CD4-positive, alpha-beta T cell treated with Interleukin-6 for 4 hours (primary cell): Measurements from ENCODE around the gene TPRG1.

ENCODE experiments used
- DNase-seq: peaks from one replicate; pipeline ENCODE4 v3.0.0-alpha.2; 2020; ENCODE audit warnings: mixed read lengths

The TPRG1 gene

GRCh38 chr3:189286188-189286587 lies 114.4 kb downstream of the TPRG1 start:
- DNase-seq, result no peak

- DNase-seq, result no peak
Measured at GRCh38 chr3:189286916-189287315, 115.1 kb downstream of the TPRG1 start.

GRCh38 chr3:189288348-189289235 lies 116.8 kb downstream of the TPRG1 start:
- no peak for DNase-seq

- DNase-seq, result peak; percentile 15
Measured at GRCh38 chr3:189289251-189289650, 117.5 kb downstream of the TPRG1 start.

GRCh38 chr3:189292667-189293484 lies 121.1 kb downstream of the TPRG1 start:
- DNase-seq, result no peak

GRCh38 chr3:189294649-189295048 lies 122.9 kb downstream of the TPRG1 start:
- no peak for DNase-seq

GRCh38 chr3:189295089-189295488 lies 123.3 kb downstream of the TPRG1 start:
- no peak for DNase-seq

- DNase-seq, result no peak
Measured at GRCh38 chr3:189297932-189298331, 126.2 kb downstream of the TPRG1 start.

GRCh38 chr3:189298469-189299375 lies 127.0 kb downstream of the TPRG1 start:
- peak; percentile 10 for DNase-seq

GRCh38 chr3:189300345-189300744 lies 128.6 kb downstream of the TPRG1 start:
- no peak for DNase-seq

- DNase-seq, result no peak
Measured at GRCh38 chr3:189301479-189301878, 129.7 kb downstream of the TPRG1 start.

GRCh38 chr3:189303584-189303983 lies 131.8 kb downstream of the TPRG1 start:
- no peak for DNase-seq

- DNase-seq, result peak; percentile 32
Measured at GRCh38 chr3:189304465-189305351, 132.9 kb downstream of the TPRG1 start.

- DNase-seq, result no peak
Measured at GRCh38 chr3:189305412-189305811, 133.6 kb downstream of the TPRG1 start.

GRCh38 chr3:189307963-189308362 lies 136.2 kb downstream of the TPRG1 start:
- no peak for DNase-seq

GRCh38 chr3:189308608-189309007 lies 136.8 kb downstream of the TPRG1 start:
- no peak for DNase-seq

GRCh38 chr3:189309400-189309975 lies 137.7 kb downstream of the TPRG1 start:
- no peak for DNase-seq

- DNase-seq, result no peak
Measured at GRCh38 chr3:189311521-189311920, 139.8 kb downstream of the TPRG1 start.

GRCh38 chr3:189312866-189313265 lies 141.1 kb downstream of the TPRG1 start:
- DNase-seq, result no peak

GRCh38 chr3:189316296-189317019 lies 144.7 kb downstream of the TPRG1 start:
- DNase-seq, result no peak

GRCh38 chr3:189317911-189318310 lies 146.1 kb downstream of the TPRG1 start:
- DNase-seq, result no peak
